Activated effector memory CD4-positive, alpha-beta T cell treated with anti-CD3 and anti-CD28 coated beads, Interleukin-2, amount 50 U/mL, for 16 hours (primary cell): ENCODE measurements around the gene TRPM8.
"Not testable (repeated sequence)": the region's sequence is repeated elsewhere in the genome, so short reads cannot be mapped to it uniquely, and the experiment has no call there.

Experiments
- DNase-seq: peaks from one replicate; pipeline ENCODE4 v3.0.0-alpha.2; 2020

The TRPM8 gene

DNA sequence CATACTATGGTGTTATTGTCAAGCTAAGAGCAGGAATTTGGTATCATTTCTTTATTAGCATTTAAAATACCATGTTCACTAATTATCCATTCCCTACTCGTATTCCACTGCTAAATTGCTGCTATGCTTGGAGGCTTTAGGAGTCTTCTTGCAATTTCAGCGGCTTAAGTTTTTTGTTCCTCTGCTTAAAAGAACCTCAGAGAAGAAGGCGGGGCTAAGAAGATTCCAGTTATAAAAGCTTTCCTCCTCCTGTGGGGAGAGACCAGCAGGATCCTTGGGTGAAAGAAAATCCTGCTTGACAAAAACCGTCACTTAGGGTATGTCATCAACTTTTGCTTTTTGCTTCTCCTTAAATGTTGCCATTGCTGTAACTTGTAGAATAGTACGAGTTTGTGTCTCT lies at the start of gene TRPM8:
Gene TRPM8 (plus strand): TSS at position 258 of the 400 bp plus-strand sequence. CDS start 9,165 bp downstream, outside the sequence.
- no peak for DNase-seq

DNA sequence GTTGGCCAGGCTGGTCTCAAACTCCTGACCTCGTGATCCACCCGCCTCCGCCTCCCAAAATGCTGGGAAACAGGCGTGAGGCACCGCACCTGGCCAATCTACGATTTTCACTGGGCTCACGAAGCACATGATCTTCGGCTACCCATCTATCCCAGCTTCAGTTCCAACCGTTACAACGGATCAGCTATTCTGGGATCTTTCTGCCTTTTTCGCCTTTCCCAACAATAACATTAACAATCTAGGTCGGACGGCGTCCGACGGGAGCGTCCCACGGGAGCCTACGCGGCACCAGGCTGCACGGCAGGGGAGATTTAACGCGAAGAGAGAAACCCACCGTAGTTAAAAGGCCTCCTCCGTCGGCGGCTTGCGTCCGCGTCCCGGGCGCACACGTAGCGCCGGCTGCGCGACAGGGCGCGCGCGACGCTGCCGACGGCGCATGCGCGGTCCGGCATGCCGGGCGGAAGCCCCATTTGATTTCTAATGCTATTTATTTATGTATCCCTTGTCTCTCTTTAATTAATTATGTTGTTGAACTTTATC lies 49.1 kb upstream of the TRPM8 start, which contains the start of gene MSL3B:
Gene MSL3B (minus strand): TSS at position 394 of the 540 bp plus-strand sequence.
- peak; percentile 86 for DNase-seq

DNA sequence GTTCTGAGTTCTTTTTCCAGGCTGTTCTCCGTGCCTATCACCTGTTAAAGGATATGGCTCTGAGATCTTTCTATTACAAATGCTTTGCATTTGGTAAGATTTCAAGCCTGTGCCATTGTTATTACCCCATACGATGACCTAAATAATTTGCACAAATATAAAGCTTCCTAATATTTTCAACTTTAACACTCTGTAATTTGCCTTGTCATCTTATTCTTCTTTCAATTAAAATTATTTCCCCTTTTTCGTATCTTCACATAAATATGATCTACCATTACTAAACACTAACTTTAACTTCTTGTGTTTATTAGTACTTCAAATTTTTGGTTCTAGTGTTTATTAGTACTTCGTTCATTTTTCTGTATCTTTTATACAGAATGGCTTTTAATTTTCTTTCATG lies 45.7 kb upstream of the TRPM8 start:
- no peak for DNase-seq

DNA sequence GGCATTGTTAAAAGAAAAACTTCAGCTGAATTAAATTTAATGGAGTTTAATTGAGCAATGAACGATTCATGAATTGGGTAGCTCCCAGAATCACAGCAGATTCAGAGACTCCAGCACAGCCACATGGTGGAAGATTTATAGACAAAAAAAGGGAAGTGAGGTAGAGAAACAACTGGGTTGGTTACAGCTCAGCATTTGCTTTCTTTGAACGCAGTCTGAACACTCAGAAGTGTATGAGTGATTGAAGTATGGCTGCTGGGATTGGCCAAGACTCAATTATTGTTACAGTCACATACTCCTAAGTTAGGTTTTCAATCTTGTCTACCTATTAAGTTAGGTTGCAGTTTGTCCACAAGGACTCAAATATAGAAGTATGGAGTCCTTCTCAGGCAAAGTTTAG lies 45.0 kb upstream of the TRPM8 start:
- not testable (repeated sequence) for DNase-seq

DNA sequence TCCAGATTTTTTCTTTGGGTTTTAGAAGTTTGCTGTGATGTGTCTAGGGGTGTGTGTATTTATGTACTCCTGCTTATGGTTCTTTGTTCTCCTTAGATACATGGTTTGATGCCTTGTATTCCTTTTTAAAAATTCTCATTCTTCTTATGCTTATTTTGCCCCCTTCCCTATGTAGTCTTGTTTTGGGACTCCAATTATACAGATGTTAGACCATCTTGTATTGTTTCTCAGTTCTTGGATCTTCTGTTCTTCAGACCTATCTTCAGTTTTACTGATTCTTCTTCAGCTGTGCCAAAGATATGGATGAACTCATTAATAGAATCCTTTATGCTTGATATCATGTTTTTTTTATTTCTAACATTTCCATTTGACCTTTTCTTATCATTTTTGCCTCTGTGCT lies 34.8 kb upstream of the TRPM8 start:
- no peak for DNase-seq

GRCh38 chr2:233892793-233893192 lies 24.4 kb upstream of the TRPM8 start:
- no peak for DNase-seq

GRCh38 chr2:233896253-233896652 lies 20.9 kb upstream of the TRPM8 start:
- not testable (repeated sequence) for DNase-seq

GRCh38 chr2:233901367-233901766 lies 15.8 kb upstream of the TRPM8 start:
- no peak for DNase-seq

DNA sequence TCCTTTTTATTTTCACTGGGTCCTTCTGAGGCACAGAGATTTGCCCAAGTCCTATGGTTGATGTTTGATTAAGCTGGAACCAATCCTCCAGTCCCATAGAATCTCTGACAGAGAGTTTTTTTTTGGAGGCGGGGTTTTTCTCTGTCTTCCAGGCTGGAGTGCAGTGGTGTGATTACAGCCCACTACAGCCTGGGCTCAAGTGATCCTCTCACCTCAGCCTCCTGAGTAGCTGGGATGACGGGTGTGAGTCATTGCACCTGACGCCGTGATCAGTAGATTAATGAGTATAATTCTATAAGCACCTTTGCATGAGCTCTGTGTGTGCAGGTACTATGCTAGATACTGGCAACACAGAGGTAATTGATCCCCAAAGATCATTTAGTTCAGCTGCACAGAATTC lies 15.3 kb upstream of the TRPM8 start:
- DNase-seq = no peak

DNA sequence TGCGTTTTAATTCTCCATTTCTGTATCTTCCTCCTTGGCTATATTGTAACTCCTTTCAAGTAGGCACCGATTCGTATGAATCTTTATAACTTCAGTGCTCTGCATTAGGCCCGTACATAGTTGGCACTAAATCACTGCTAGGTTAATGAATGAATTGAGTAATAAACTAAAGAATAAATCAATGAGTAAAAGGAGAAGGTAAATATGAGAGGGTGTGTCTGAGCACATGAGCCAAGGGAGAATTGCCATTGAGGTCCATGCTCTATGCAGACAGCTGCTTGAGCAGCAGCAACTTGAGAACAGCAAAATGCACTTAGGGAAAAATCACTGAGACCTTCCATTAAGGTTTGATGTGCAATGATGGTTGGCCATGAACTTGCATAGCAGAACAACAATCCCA lies 11.2 kb upstream of the TRPM8 start:
- no peak for DNase-seq

- DNase-seq = no peak
Measured at GRCh38 chr2:233907627-233908026, 9.5 kb upstream of the TRPM8 start.

DNA sequence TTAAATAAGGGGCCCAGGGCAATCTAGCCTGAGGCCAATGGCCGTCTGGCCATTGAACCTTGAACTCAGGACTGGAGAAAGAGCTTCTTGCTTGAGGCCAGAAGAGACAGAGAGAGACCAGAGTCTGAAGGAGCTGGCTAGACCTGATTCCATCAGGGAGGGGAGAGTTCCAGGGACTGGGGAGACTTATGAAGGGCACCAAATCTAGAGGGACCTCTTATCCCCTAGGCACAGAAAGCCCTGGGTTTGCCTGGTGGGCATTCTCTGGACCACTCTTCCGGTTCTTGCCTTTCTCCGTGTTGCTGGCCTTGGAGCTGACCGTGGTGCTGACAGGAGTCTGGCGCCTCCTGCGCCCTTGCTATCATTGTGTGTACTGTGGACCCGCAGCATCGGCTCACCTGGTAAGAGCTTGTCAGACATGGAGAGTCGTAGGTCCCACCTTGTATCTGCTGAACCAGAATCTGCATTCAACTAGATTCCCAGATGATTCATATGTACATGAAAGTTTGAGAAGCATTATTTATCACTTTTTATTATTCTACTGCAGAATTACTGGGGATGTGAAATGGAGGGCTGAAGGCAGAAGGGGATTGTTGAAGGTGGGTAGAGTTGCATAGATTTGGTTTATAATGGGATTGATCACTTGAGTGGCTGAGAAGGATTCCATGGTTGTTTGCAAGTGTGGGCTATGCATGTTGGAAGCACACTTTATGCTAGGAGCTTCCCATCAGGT lies 4.3 kb upstream of the TRPM8 start:
- no peak for DNase-seq

DNA sequence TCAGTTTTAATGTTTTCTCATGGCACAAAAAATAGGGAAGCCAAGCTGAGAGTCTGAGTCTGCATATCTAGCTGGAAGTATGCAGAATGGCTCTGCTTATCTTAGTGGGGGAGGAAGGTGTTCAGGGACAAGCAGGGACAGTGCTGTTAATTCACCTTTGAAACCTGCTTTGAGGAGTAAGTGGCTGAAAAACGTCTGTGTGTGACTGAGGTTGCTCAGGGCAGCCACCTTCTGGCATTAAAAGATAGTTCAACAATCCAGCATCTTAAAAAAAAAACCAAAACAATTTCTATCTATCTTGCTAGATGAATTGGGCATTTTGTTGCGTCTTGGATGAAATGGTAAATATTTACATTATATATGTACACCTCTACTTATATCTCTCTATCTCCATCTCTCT lies 2.0 kb upstream of the TRPM8 start:
- no peak for DNase-seq

- no peak for DNase-seq
Measured at GRCh38 chr2:233919319-233919718, 2.1 kb downstream of the TRPM8 start.

GRCh38 chr2:233919938-233920337 lies 2.8 kb downstream of the TRPM8 start:
- no peak for DNase-seq

DNA sequence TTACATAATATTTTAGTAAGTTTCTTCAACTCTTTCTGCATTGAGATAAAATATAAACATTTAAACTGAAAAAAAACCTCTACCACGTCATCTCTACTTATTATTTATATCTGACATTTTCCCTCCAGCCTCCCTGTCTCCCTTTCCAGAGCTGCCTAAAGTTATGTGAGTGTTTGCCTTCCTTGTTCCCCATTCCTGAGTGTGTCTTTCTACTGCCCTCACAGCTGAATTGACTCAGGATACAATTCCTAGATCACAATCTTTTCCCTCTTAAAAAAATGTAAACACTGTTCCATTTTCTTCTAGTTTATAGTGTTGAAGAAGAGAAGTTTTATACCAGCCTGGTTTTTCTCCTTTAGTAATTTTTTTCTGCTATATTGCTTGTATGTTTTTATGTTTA lies 5.3 kb downstream of the TRPM8 start:
- DNase-seq = no peak

- no peak for DNase-seq
Measured at GRCh38 chr2:233925402-233925801, 8.2 kb downstream of the TRPM8 start.

- DNase-seq = no peak
Measured at GRCh38 chr2:233926806-233927205, 9.6 kb downstream of the TRPM8 start.

GRCh38 chr2:233928594-233929351 lies 11.6 kb downstream of the TRPM8 start:
- DNase-seq = no peak

GRCh38 chr2:233929352-233930022 lies 12.3 kb downstream of the TRPM8 start:
- DNase-seq = no peak

DNA sequence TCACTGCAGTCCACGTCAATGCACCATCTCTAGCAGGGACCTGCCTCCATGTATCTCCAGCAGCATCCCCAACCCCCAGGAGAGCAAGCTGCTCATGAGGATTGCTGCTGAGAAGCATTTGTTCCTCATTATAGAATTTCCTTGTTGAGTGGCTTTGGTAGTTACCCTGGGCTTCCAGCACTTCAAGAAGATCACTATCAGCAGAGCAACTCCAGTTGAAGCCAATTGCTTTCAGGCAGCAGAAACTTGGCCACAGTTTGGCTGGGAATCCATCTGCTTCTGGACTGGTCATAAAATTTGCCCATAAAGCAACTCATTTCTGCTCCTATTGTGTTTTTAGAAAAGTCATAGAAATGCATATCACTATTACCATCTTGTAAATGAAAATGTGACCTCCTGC lies 17.4 kb downstream of the TRPM8 start:
- no peak for DNase-seq

DNA sequence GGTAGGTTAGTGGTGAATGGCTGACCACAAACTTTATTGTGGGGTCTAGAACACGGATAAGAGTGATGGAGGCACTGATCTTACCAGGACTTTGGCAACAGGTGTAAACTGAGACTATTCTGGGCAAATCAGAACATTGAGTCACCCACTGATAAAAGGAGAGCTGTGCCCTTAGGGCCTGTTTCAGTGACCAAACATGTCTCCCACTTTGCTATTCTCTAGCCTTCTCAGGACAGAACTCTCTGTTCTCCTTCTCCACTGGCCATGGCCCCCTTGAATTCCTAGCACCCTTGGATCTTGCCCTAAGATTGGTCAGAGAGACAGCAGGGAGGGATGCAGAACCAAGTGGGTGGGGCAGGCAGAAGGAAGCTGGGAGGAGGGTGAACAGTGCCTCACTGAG lies 18.3 kb downstream of the TRPM8 start:
- DNase-seq = no peak

DNA sequence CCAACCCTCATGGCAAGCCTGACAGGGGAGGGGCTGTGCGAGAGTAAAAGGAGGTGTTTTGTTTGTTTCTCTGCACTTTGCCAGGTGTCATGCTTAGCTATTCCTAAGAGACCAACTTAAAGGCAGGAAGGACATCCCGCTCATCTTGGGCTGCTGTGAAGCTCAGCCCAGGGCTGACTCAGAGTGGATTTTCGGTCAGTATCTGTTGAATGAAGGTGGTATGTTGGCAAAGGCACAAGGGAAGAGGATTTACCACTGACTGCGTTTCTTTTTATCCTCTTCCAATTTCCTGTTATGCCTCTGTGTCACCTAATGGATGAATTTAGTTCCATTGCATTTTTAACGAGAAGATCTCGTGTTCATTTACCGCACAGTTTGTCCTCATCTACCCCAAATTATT lies 18.9 kb downstream of the TRPM8 start:
- DNase-seq = no peak
